B cell (primary cell): ENCODE results near the gene EDDM13. TPM values are rescaled to one million over a fixed set of nuclear protein-coding genes. Genes with fewer than 3 reads are reported as not detected.
A peak's percentile ranks its signal among the peaks of the same experiment; 100 is the strongest.

Experiments
- ATAC-seq: fragments of 200-7000 bp; cut with Tn5 transposase; one replicate; pipeline ENCODE4 v1.10.0; 2021; ENCODE audit warnings: low read depth, mild to moderate bottlenecking, moderate number of reproducible peaks, moderate library complexity
- CTCF ChIA-PET: fragments of 350-600 bp; sonication (Branson Sonifier 250); formaldehyde crosslinking; loops from one replicate; lab custom pipeline; 2021; ENCODE audit warnings: antibody characterized with exemption, inconsistent platforms; lab: Charles Lee
- POLR2A ChIA-PET: fragments of 350-600 bp; sonication (Branson Sonifier 250); formaldehyde crosslinking; loops from one replicate; lab custom pipeline; 2021; ENCODE audit warnings: antibody characterized with exemption; lab: Charles Lee
- DNase-seq: peaks from one replicate; pipeline ENCODE4 v3.0.0; 2013
- H2AFZ ChIP-seq: 2 replicates; pipeline ENCODE4 v1.6.1; 2012; ENCODE audit warnings: mild to moderate bottlenecking, low read depth, low read length; ENCODE audit not compliant: insufficient read depth, poor library complexity, severe bottlenecking
- H3K27ac ChIP-seq, 2 donors: 1 replicate in 1 of 2; 2 replicates in 1 of 2; pipeline ENCODE4 v1.5.1; 2012 to 2013; ENCODE audit warnings: low read length in 2 of 2, mild to moderate bottlenecking in 2 of 2, moderate library complexity in 1 of 2
- H3K27me3 ChIP-seq, 4 experiments: fragments of 200-600 bp in 1 of 4; sonication (generic) in 1 of 4; replicated peaks in 1 of 4; 1 replicate in 2 of 4; 2 replicates in 2 of 4; pipeline versions ENCODE4 v1.6.1 to v1.7.0; 2013 to 2016; ENCODE audit warnings: low read length in 3 of 4, mild to moderate bottlenecking in 2 of 4, mixed read lengths in 1 of 4, moderate library complexity in 1 of 4; ENCODE audit not compliant: insufficient read depth in 4 of 4, control insufficient read depth in 3 of 4; ENCODE audit errors: control extremely low read depth in 1 of 4
- H3K36me3 ChIP-seq, 2 experiments: replicated peaks in 1 of 2; 1 replicate in 1 of 2; 2 replicates in 1 of 2; pipeline versions ENCODE4 v1.6.1 to v1.7.1; 2013; ENCODE audit warnings: low read length in 1 of 2; ENCODE audit not compliant: insufficient read depth in 2 of 2, control insufficient read depth in 1 of 2; ENCODE audit errors: control extremely low read depth in 1 of 2, extremely low read depth in 1 of 2
- H3K4me1 ChIP-seq, 2 donors: fragments of 200-600 bp in 1 of 2; sonication (generic) in 1 of 2; 1 replicate in 1 of 2; 2 replicates in 1 of 2; pipeline versions ENCODE4 v1.5.1 to v1.6.1; 2013 to 2017; ENCODE audit warnings: low read length in 2 of 2; ENCODE audit not compliant: control insufficient read depth in 2 of 2, insufficient read depth in 2 of 2
- H3K4me2 ChIP-seq: replicated peaks from 2 replicates; pipeline ENCODE3; 2012; ENCODE audit warnings: mild to moderate bottlenecking, low read depth, low read length; ENCODE audit not compliant: poor library complexity, severe bottlenecking
- H3K4me3 ChIP-seq, 5 experiments: fragments of 200-600 bp in 1 of 5; sonication (generic) in 1 of 5; 1 replicate in 3 of 5; 2 replicates in 2 of 5; pipeline versions ENCODE4 v1.5.1 to v1.7.0; 2011 to 2016; ENCODE audit warnings: low read length in 4 of 5, mild to moderate bottlenecking in 4 of 5, low read depth in 2 of 5, control low read depth in 1 of 5, moderate library complexity in 1 of 5; ENCODE audit not compliant: insufficient read depth in 1 of 5; ENCODE audit errors: control extremely low read depth in 1 of 5, extremely low read depth in 1 of 5
- H3K79me2 ChIP-seq: fragments of 200-600 bp; sonication (generic); one replicate; pipeline ENCODE4 v1.6.0; 2016; ENCODE audit warnings: low read length; ENCODE audit not compliant: control insufficient read depth, insufficient read depth
- H3K9ac ChIP-seq: fragments of 200-600 bp; sonication (generic); 2 replicates; pipeline ENCODE4 v1.6.1; 2017; ENCODE audit warnings: mild to moderate bottlenecking, low read length, moderate library complexity
- H3K9me3 ChIP-seq, 3 donors: one replicate each; pipeline versions ENCODE4 v1.6.1 to v1.7.1; 2013; ENCODE audit warnings: low read length in 2 of 3; ENCODE audit not compliant: control insufficient read depth in 2 of 3, insufficient read depth in 1 of 3; ENCODE audit errors: control extremely low read depth in 1 of 3
- H4K20me1 ChIP-seq: 2 replicates; pipeline ENCODE4 v1.6.0; 2012; ENCODE audit warnings: mild to moderate bottlenecking, low read length; ENCODE audit not compliant: insufficient read depth, control insufficient read depth, poor library complexity, severe bottlenecking
- H3K27ac Mint-ChIP-seq: one replicate; pipeline ENCODE4 v1.8.0; 2021; ENCODE audit warnings: mixed read lengths
- H3K27me3 Mint-ChIP-seq: one replicate; pipeline ENCODE4 v1.8.0; 2021; ENCODE audit warnings: mixed read lengths
- H3K4me1 Mint-ChIP-seq: one replicate; pipeline ENCODE4 v1.8.0; 2021; ENCODE audit warnings: mixed read lengths
- H3K4me3 Mint-ChIP-seq: one replicate; pipeline ENCODE4 v1.8.0; 2021; ENCODE audit warnings: mixed read lengths
- H3K9me3 Mint-ChIP-seq: one replicate; pipeline ENCODE4 v1.8.0; 2022; ENCODE audit warnings: mixed read lengths; ENCODE audit not compliant: insufficient read depth
- CTCF ChIP-seq: fragments of 200-600 bp; IDR thresholded peaks from one replicate; pipeline ENCODE4 v1.8.0; 2022; ENCODE audit warnings: antibody characterized with exemption, mild to moderate bottlenecking
- EZH2 ChIP-seq: IDR thresholded peaks from 2 replicates; pipeline ENCODE4 v1.6.1; 2012; ENCODE audit warnings: borderline replicate concordance, low read depth, mild to moderate bottlenecking, moderate library complexity, low read length; ENCODE audit not compliant: insufficient read depth, poor library complexity, severe bottlenecking
- WGBS: methylation state at CpG from one replicate; pipeline ENCODE4 v1.1.5; 2013; ENCODE audit warnings: missing lambda C conversion rate; ENCODE audit not compliant: insufficient coverage; 5-methylcytosine and 5-hydroxymethylcytosine counted together
- intact Hi-C: fragments of 100-400 bp; cut with micrococcal nuclease; formaldehyde crosslinking; loops from one replicate; pipeline ENCODE4 v1.10.0; 2022
- polyA plus RNA-seq: library from polyadenylated mRNA; depleted of rRNA; stranded (reverse); fragments of >200 nt; gene quantifications from 2 replicates; pipeline ENCODE4 v1.2.3, GENCODE V29; 2012
- total RNA-seq, 2 donors: library from RNA; stranded (reverse); fragments of 120-200 nt in 1 of 2; gene quantifications; 1 replicate in 1 of 2; 2 replicates in 1 of 2; pipeline versions ENCODE4 v1.2.3 to v1.2.4, GENCODE V29; 2013 to 2022

EDDM13 gene
- total and polyA plus RNA-seq, 2 donors (not counting 1 experiment from before 2014, with no cell fraction given): not detected

DNA sequence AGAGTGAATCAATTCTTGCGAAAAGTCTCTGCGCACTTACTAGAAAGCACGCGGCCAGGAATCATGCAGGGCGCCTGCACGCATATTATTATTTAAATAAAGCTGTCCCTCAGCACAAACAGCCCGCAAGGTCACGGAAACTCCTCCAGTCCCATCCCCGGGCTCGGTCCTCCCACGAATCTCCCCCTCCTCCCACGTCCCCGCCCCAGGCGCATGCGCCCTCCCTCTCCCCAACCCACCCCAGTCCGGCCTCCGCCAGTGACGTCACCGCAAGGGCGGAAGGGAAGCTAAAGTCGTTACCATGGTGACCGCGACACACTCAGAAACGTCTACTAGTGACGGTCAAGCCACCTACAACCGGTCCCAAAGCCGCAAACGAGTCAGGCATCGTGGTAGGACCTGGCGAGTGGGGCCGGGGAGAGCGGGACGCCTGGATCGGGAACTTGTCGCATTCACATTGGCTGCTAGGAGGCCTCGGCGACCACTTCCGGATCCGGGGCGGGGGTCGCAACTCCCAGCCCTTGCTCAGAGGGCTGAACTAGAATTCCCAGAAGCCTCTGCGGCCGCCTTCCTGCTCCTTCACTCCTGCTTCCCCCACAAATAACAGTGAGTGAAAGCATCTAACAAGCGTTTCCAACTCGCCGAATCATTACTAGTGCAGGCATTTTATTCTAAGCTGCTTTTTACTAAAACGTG lies 42.0 kb downstream of the EDDM13 start, which contains the start of gene ZSCAN5A:
TSS of gene ZSCAN5A (minus strand) at position 459 of the 696 bp plus-strand sequence. CDS start 89,793 bp downstream, outside the sequence.
- H3K27me3 Mint-ChIP-seq: no peaks in the 10 kb centered on the region
- Histone ChIP-seq H3K9ac (peak within 1 kb of the TSS; percentile 95), H3K79me2 (no peaks in the 10 kb centered on the region), H2AFZ (peak within 1 kb of the TSS; percentile 85), H3K36me3 (peaks cover 0 to 6% of the 10 kb centered on the region in 2 experiments), H3K4me3 (peak within 1 kb of the TSS; percentile 67 to 84 (median 80)), H3K27me3 (no peaks in the 10 kb centered on the region), H3K4me2 (peak within 1 kb of the TSS; percentile 88), H3K9me3 (no peaks in the 10 kb centered on the region), H4K20me1 (no peaks in the 10 kb centered on the region), H3K27ac (peak within 1 kb of the TSS; percentile 95 to 99), H3K4me1 (peaks cover 12 to 13% of the 10 kb centered on the region in 2 donors)
- peaks cover 17% of the 10 kb centered on the region for H3K4me1 Mint-ChIP-seq
- DNase-seq (peak; percentile 99), ATAC-seq (peak; percentile 77)
- intact Hi-C loops: loop anchor here (1.0 to 10.0 kb wide), 6 partner anchors 54 to 680 kb away; partner anchors contain the start of genes ZNF582 and ZNF787
- POLR2A ChIA-PET: interaction anchor here (0.6 to 2.0 kb wide), 6 partner anchors 54 to 1641 kb away, joined by 3 to 9 read pairs (median 4); partner anchors contain the start of genes ZNF583, ZNF587 and ZNF787
- CTCF ChIA-PET: interaction anchor here (1.0 to 1.6 kb wide), 5 partner anchors 19 to 248 kb away, joined by 3 to 8 read pairs (median 4); no protein-coding TSS in a partner anchor
- H3K9me3 Mint-ChIP-seq: no peaks in the 10 kb centered on the region
- H3K27ac Mint-ChIP-seq: peak within 1 kb of the TSS; percentile 94
- under 1% methylated on average over 37 of the region's 47 CpGs for WGBS
- H3K4me3 Mint-ChIP-seq: peak within 1 kb of the TSS; percentile 95
- TF ChIP-seq CTCF (no peak), EZH2 (no peak)
